Measurements from ENCODE around the gene ARHGEF39.

The ARHGEF39 gene

GRCh38 chr9:35696520-35697215 lies 31.7 kb upstream of the ARHGEF39 start:
- WGBS, 2 donors (ENCODE audit: extremely low coverage in 2 of 2, insufficient read length in 2 of 2, insufficient replicate concordance in 1 of 2), result no CpG with 5 or more reads among the region's 9 CpGs

GRCh38 chr9:35695943-35696401 lies 31.0 kb upstream of the ARHGEF39 start:
- Histone ChIP-seq H3K27me3 (ENCODE audit: control insufficient read depth in 3 of 3, insufficient read depth in 3 of 3, low read depth in 1 of 3, low read length in 3 of 3) (no peaks in the 10 kb centered on the region), H3K79me1 (ENCODE audit: low read depth, low read length) (no peaks in the 10 kb centered on the region), H3K4ac (ENCODE audit: low read length) (no peak overlapping the region), H4K91ac (ENCODE audit: low read depth, low read length, poor library complexity) (no peak overlapping the region), H2BK120ac (ENCODE audit: low read depth, low read length) (no peak overlapping the region), H3K9me3 (replicated peaks in 1 of 2; ENCODE audit: control insufficient read depth in 2 of 2, insufficient read depth in 1 of 2, low read depth in 1 of 2, low read length in 2 of 2) (peaks cover 0 to 2% of the 10 kb centered on the region in 2 donors), H3K18ac (ENCODE audit: low read length) (no peak overlapping the region), H3K23ac (ENCODE audit: low read depth, low read length, poor library complexity) (no peak overlapping the region), H3K4me2 (ENCODE audit: insufficient read depth, low read length, poor library complexity, severe bottlenecking) (no peak overlapping the region), H2AFZ (ENCODE audit: low read length) (no peak overlapping the region), H4K8ac (ENCODE audit: low read depth, low read length) (no peak overlapping the region), H2BK5ac (ENCODE audit: low read length) (no peak overlapping the region), H2AK5ac (ENCODE audit: low read depth, low read length) (no peak overlapping the region), H3K27ac (replicated peaks; ENCODE audit: low read length) (no peak overlapping the region), H3K4me1 (ENCODE audit: control insufficient read depth in 2 of 2, insufficient read depth in 1 of 2, low read depth in 1 of 2, low read length in 2 of 2) (peaks cover 6 to 10% of the 10 kb centered on the region in 2 donors), H3K9ac (ENCODE audit: low read depth, low read length, poor library complexity) (no peak overlapping the region), H2BK15ac (ENCODE audit: low read length) (no peak overlapping the region), H3K14ac (ENCODE audit: low read length) (no peak overlapping the region), H3K4me3 (ENCODE audit: low read length in 2 of 2) (no peak overlapping the region), H2BK12ac (ENCODE audit: low read length) (no peak overlapping the region), H3K36me3 (replicated peaks in 1 of 2; ENCODE audit: control insufficient read depth in 2 of 2, insufficient read depth in 2 of 2, low read length in 2 of 2) (peaks cover 38 to 55% of the 10 kb centered on the region in 2 donors)
- no CpG with 5 or more reads among the region's 3 CpGs for WGBS, 2 donors (ENCODE audit: extremely low coverage in 2 of 2, insufficient read length in 2 of 2, insufficient replicate concordance in 1 of 2)
- DNase-seq (ENCODE audit: low spot score), result no peak

More at GRCh38 chr9:35696520-35697215, 31.7 kb upstream of the ARHGEF39 start:
- Histone ChIP-seq H3K9ac (ENCODE audit: low read depth, low read length, poor library complexity) (no peak overlapping the region), H4K8ac (ENCODE audit: low read depth, low read length) (no peak overlapping the region), H3K36me3 (replicated peaks in 1 of 2; ENCODE audit: control insufficient read depth in 2 of 2, insufficient read depth in 2 of 2, low read length in 2 of 2) (peaks cover 44 to 62% of the 10 kb centered on the region in 2 donors), H3K4me3 (ENCODE audit: low read length in 2 of 2) (no peak overlapping the region), H3K23ac (ENCODE audit: low read depth, low read length, poor library complexity) (no peak overlapping the region), H2BK15ac (ENCODE audit: low read length) (no peak overlapping the region), H3K79me1 (ENCODE audit: low read depth, low read length) (no peaks in the 10 kb centered on the region), H3K14ac (ENCODE audit: low read length) (no peak overlapping the region), H2BK12ac (ENCODE audit: low read length) (no peak overlapping the region), H2AFZ (ENCODE audit: low read length) (no peak overlapping the region), H3K18ac (ENCODE audit: low read length) (no peak overlapping the region), H4K91ac (ENCODE audit: low read depth, low read length, poor library complexity) (no peak overlapping the region), H2BK5ac (ENCODE audit: low read length) (no peak overlapping the region), H3K4ac (ENCODE audit: low read length) (no peak overlapping the region), H3K27ac (replicated peaks; ENCODE audit: low read length) (no peak overlapping the region), H3K9me3 (replicated peaks in 1 of 2; ENCODE audit: control insufficient read depth in 2 of 2, insufficient read depth in 1 of 2, low read depth in 1 of 2, low read length in 2 of 2) (peaks cover 0 to 2% of the 10 kb centered on the region in 2 donors), H3K27me3 (ENCODE audit: control insufficient read depth in 3 of 3, insufficient read depth in 3 of 3, low read depth in 1 of 3, low read length in 3 of 3) (no peaks in the 10 kb centered on the region), H3K4me2 (ENCODE audit: insufficient read depth, low read length, poor library complexity, severe bottlenecking) (no peak overlapping the region), H3K4me1 (ENCODE audit: control insufficient read depth in 2 of 2, insufficient read depth in 1 of 2, low read depth in 1 of 2, low read length in 2 of 2) (peaks cover 2 to 4% of the 10 kb centered on the region in 2 donors), H2AK5ac (ENCODE audit: low read depth, low read length) (no peak overlapping the region), H2BK120ac (ENCODE audit: low read depth, low read length) (no peak overlapping the region)
- DNase-seq (ENCODE audit: low spot score), result no peak

- Histone ChIP-seq H3K27me3 (ENCODE audit: control insufficient read depth in 3 of 3, insufficient read depth in 3 of 3, low read depth in 1 of 3, low read length in 3 of 3) (no peaks in the 10 kb centered on the region), H3K18ac (ENCODE audit: low read length) (no peak overlapping the region), H2AK5ac (ENCODE audit: low read depth, low read length) (no peak overlapping the region), H3K23ac (ENCODE audit: low read depth, low read length, poor library complexity) (no peak overlapping the region), H3K27ac (replicated peaks; ENCODE audit: low read length) (peak overlapping the region; percentile 16), H2BK120ac (ENCODE audit: low read depth, low read length) (no peak overlapping the region), H3K4me2 (ENCODE audit: insufficient read depth, low read length, poor library complexity, severe bottlenecking) (no peak overlapping the region), H3K14ac (ENCODE audit: low read length) (no peak overlapping the region), H3K4me3 (ENCODE audit: low read length in 2 of 2) (no peak overlapping the region), H4K8ac (ENCODE audit: low read depth, low read length) (no peak overlapping the region), H3K4me1 (ENCODE audit: control insufficient read depth in 2 of 2, insufficient read depth in 1 of 2, low read depth in 1 of 2, low read length in 2 of 2) (peaks cover 12 to 19% of the 10 kb centered on the region in 2 donors), H2BK15ac (ENCODE audit: low read length) (no peak overlapping the region), H3K79me1 (ENCODE audit: low read depth, low read length) (peaks cover 6% of the 10 kb centered on the region), H4K91ac (ENCODE audit: low read depth, low read length, poor library complexity) (no peak overlapping the region), H3K4ac (ENCODE audit: low read length) (no peak overlapping the region), H2AFZ (ENCODE audit: low read length) (peak overlapping the region; percentile 30), H3K9ac (ENCODE audit: low read depth, low read length, poor library complexity) (no peak overlapping the region), H3K36me3 (replicated peaks in 1 of 2; ENCODE audit: control insufficient read depth in 2 of 2, insufficient read depth in 2 of 2, low read length in 2 of 2) (peaks cover 3 to 13% of the 10 kb centered on the region in 2 donors), H2BK12ac (ENCODE audit: low read length) (no peak overlapping the region), H3K9me3 (replicated peaks in 1 of 2; ENCODE audit: control insufficient read depth in 2 of 2, insufficient read depth in 1 of 2, low read depth in 1 of 2, low read length in 2 of 2) (no peaks in the 10 kb centered on the region), H2BK5ac (ENCODE audit: low read length) (no peak overlapping the region)
- WGBS, 2 donors (ENCODE audit: extremely low coverage in 2 of 2, insufficient read length in 2 of 2, insufficient replicate concordance in 1 of 2), result no CpG with 5 or more reads among the region's 13 CpGs
- DNase-seq (ENCODE audit: low spot score), result no peak
Measured at GRCh38 chr9:35691757-35692301, 26.8 kb upstream of the ARHGEF39 start.

GRCh38 chr9:35691334-35691650 lies 26.3 kb upstream of the ARHGEF39 start:
- H2BK5ac ChIP-seq (ENCODE audit: low read length), result no peak overlapping the region
- WGBS, 2 donors (ENCODE audit: extremely low coverage in 2 of 2, insufficient read length in 2 of 2, insufficient replicate concordance in 1 of 2), result no CpG with 5 or more reads among the region's 10 CpGs
- peaks cover 12 to 19% of the 10 kb centered on the region in 2 donors for H3K4me1 ChIP-seq (ENCODE audit: control insufficient read depth in 2 of 2, insufficient read depth in 1 of 2, low read depth in 1 of 2, low read length in 2 of 2)
- no peak overlapping the region for H3K14ac ChIP-seq (ENCODE audit: low read length)
- H3K79me1 ChIP-seq (ENCODE audit: low read depth, low read length), result peaks cover 6% of the 10 kb centered on the region
- H3K4me3 ChIP-seq (ENCODE audit: low read length in 2 of 2), result peak overlapping the region; percentile 51 to 86
- peak overlapping the region; percentile 14 for H2AK5ac ChIP-seq (ENCODE audit: low read depth, low read length)
- no peak overlapping the region for H2BK120ac ChIP-seq (ENCODE audit: low read depth, low read length)
- H4K8ac ChIP-seq (ENCODE audit: low read depth, low read length), result peak overlapping the region; percentile 74
- H3K9ac ChIP-seq (ENCODE audit: low read depth, low read length, poor library complexity), result peak overlapping the region; percentile 95
- H2AFZ ChIP-seq (ENCODE audit: low read length), result peak overlapping the region; percentile 99
- peak overlapping the region; percentile 81 for H3K23ac ChIP-seq (ENCODE audit: low read depth, low read length, poor library complexity)
- no peaks in the 10 kb centered on the region for H3K9me3 ChIP-seq (replicated peaks in 1 of 2; ENCODE audit: control insufficient read depth in 2 of 2, insufficient read depth in 1 of 2, low read depth in 1 of 2, low read length in 2 of 2)
- no peak overlapping the region for H3K4ac ChIP-seq (ENCODE audit: low read length)
- peak overlapping the region; percentile 57 for H3K27ac ChIP-seq (replicated peaks; ENCODE audit: low read length)
- H2BK12ac ChIP-seq (ENCODE audit: low read length), result no peak overlapping the region
- no peak overlapping the region for H4K91ac ChIP-seq (ENCODE audit: low read depth, low read length, poor library complexity)
- H3K36me3 ChIP-seq (replicated peaks in 1 of 2; ENCODE audit: control insufficient read depth in 2 of 2, insufficient read depth in 2 of 2, low read length in 2 of 2), result peaks cover 3 to 8% of the 10 kb centered on the region in 2 donors
- no peak for DNase-seq (ENCODE audit: low spot score)
- peak overlapping the region; percentile 99 for H3K18ac ChIP-seq (ENCODE audit: low read length)
- no peaks in the 10 kb centered on the region for H3K27me3 ChIP-seq (ENCODE audit: control insufficient read depth in 3 of 3, insufficient read depth in 3 of 3, low read depth in 1 of 3, low read length in 3 of 3)
- peak overlapping the region; percentile 88 for H3K4me2 ChIP-seq (ENCODE audit: insufficient read depth, low read length, poor library complexity, severe bottlenecking)
- peak overlapping the region; percentile 62 for H2BK15ac ChIP-seq (ENCODE audit: low read length)

Data from neuronal stem cell (in vitro differentiated cells).